ENCODE data around the gene WWC2. TPM values are rescaled to one million over a fixed set of nuclear protein-coding genes. Genes with fewer than 3 reads are reported as not detected.

Gene WWC2
- total RNA-seq, 1 donor from 2014 or later, result 24.6 TPM

- peaks cover 4% of the 10 kb centered on the region for H3K27me3 Mint-ChIP-seq (ENCODE audit: low read depth)
- TF ChIP-seq CTCF (conservative IDR thresholded peaks at IDR 0.05), result no peak
- peaks cover 4% of the 10 kb centered on the region for H3K4me1 Mint-ChIP-seq
- H3K27ac Mint-ChIP-seq (ENCODE audit: unreplicated experiment), result no peak overlapping the region
- H3K4me3 Mint-ChIP-seq, result no peak overlapping the region
- peaks cover 6% of the 10 kb centered on the region for H3K9me3 Mint-ChIP-seq
- H3K36me3 Mint-ChIP-seq (ENCODE audit: low read depth), result peaks cover 10% of the 10 kb centered on the region
- no peak for DNase-seq (ENCODE audit: low read depth, low spot score)
Observed at GRCh38 chr4:183329954-183330742, 231.1 kb downstream of the WWC2 start.

GRCh38 chr4:183330841-183331240 lies 231.8 kb downstream of the WWC2 start:
- peaks cover 4% of the 10 kb centered on the region for H3K4me1 Mint-ChIP-seq
- H3K27ac Mint-ChIP-seq (ENCODE audit: unreplicated experiment), result no peak overlapping the region
- TF ChIP-seq CTCF (conservative IDR thresholded peaks at IDR 0.05), result no peak
- H3K36me3 Mint-ChIP-seq (ENCODE audit: low read depth), result peaks cover 10% of the 10 kb centered on the region
- peaks cover 4% of the 10 kb centered on the region for H3K27me3 Mint-ChIP-seq (ENCODE audit: low read depth)
- DNase-seq (ENCODE audit: low read depth, low spot score), result no peak
- no peak overlapping the region for H3K4me3 Mint-ChIP-seq
- peaks cover 5% of the 10 kb centered on the region for H3K9me3 Mint-ChIP-seq

GRCh38 chr4:183332447-183332846 lies 233.4 kb downstream of the WWC2 start:
- no peak for TF ChIP-seq CTCF (conservative IDR thresholded peaks at IDR 0.05)
- no peaks in the 10 kb centered on the region for H3K9me3 Mint-ChIP-seq
- no peak overlapping the region for H3K4me3 Mint-ChIP-seq
- peaks cover 4% of the 10 kb centered on the region for H3K27me3 Mint-ChIP-seq (ENCODE audit: low read depth)
- peaks cover 4% of the 10 kb centered on the region for H3K4me1 Mint-ChIP-seq
- DNase-seq (ENCODE audit: low read depth, low spot score), result no peak
- no peak overlapping the region for H3K27ac Mint-ChIP-seq (ENCODE audit: unreplicated experiment)
- no peaks in the 10 kb centered on the region for H3K36me3 Mint-ChIP-seq (ENCODE audit: low read depth)

DNA sequence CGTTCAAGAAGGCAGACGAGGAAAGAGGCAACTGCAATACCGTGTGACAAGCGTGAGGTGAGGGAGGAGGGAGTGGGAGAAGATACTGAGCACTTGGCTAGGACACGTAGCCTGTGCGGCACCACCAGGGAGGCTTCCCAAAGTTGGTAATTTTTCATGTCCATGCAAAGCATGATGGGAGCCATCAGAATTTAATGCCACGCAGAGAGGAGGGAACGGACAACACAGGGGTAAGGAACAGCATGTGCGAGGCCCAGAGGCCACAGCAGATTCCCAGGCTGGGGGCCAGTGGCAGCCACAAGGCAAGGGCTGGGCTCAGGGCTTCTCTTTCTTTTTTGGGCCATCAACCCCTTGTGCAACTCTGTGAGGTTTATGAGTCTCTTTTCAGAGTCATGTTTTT lies 234.1 kb downstream of the WWC2 start:
- no peaks in the 10 kb centered on the region for H3K36me3 Mint-ChIP-seq (ENCODE audit: low read depth)
- TF ChIP-seq CTCF (conservative IDR thresholded peaks at IDR 0.05), result no peak
- peaks cover 4% of the 10 kb centered on the region for H3K4me1 Mint-ChIP-seq
- peaks cover 4% of the 10 kb centered on the region for H3K27me3 Mint-ChIP-seq (ENCODE audit: low read depth)
- peak overlapping the region; percentile 52 for H3K27ac Mint-ChIP-seq (ENCODE audit: unreplicated experiment)
- no peak overlapping the region for H3K4me3 Mint-ChIP-seq
- no peaks in the 10 kb centered on the region for H3K9me3 Mint-ChIP-seq
- DNase-seq (ENCODE audit: low read depth, low spot score), result no peak

- H3K27me3 Mint-ChIP-seq (ENCODE audit: low read depth), result peaks cover 4% of the 10 kb centered on the region
- no peak overlapping the region for H3K27ac Mint-ChIP-seq (ENCODE audit: unreplicated experiment)
- no peak for TF ChIP-seq CTCF (conservative IDR thresholded peaks at IDR 0.05)
- no peaks in the 10 kb centered on the region for H3K9me3 Mint-ChIP-seq
- DNase-seq (ENCODE audit: low read depth, low spot score), result no peak
- H3K36me3 Mint-ChIP-seq (ENCODE audit: low read depth), result no peaks in the 10 kb centered on the region
- no peak overlapping the region for H3K4me3 Mint-ChIP-seq
- H3K4me1 Mint-ChIP-seq, result peaks cover under 1% of the 10 kb centered on the region
Observed at GRCh38 chr4:183333983-183334382, 234.9 kb downstream of the WWC2 start.

Measured in neural crest cell (in vitro differentiated cells).